ENCODE measurements around the gene MCF2L2. TPM values are rescaled to one million over a fixed set of nuclear protein-coding genes. Genes with fewer than 3 reads are reported as not detected.
A peak's percentile ranks its signal among the peaks of the same experiment; 100 is the strongest.
"Not testable (repeated sequence)": the region's sequence is repeated elsewhere in the genome, so short reads cannot be mapped to it uniquely, and the experiment has no call there.

Gene MCF2L2
- total and polyA plus RNA-seq, 2 experiments from 2014 or later: 4.4 to 12.9 TPM

DNA sequence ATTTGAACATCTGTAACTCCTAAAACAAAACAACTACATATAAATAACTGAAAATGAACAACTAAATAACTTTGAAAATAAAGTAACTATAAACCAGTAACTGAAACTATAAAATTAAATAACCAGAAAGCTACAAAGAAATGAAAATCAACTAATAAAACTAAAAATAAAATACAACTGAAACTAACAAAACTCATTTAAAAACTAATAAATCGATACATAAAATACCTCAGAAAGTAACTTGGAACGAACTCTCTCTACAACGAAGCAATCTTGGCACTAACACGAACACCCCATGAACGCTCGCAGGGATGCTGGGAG, 249.9 kb downstream of the MCF2L2 start:
- Histone ChIP-seq H3K27ac (no peak overlapping the region), H3K36me3 (no peaks in the 10 kb centered on the region), H3K27me3 (peaks cover 26% of the 10 kb centered on the region), H3K4me3 (peak overlapping the region; percentile 44), H3K4me1 (ENCODE audit: low read depth) (no peaks in the 10 kb centered on the region), H3K9me3 (ENCODE audit: low read depth) (no peaks in the 10 kb centered on the region)
- no peak for DNase-seq (ENCODE audit: low read depth in 1 of 2, low spot score in 1 of 2)
- TF ChIP-seq, protein P1, sequence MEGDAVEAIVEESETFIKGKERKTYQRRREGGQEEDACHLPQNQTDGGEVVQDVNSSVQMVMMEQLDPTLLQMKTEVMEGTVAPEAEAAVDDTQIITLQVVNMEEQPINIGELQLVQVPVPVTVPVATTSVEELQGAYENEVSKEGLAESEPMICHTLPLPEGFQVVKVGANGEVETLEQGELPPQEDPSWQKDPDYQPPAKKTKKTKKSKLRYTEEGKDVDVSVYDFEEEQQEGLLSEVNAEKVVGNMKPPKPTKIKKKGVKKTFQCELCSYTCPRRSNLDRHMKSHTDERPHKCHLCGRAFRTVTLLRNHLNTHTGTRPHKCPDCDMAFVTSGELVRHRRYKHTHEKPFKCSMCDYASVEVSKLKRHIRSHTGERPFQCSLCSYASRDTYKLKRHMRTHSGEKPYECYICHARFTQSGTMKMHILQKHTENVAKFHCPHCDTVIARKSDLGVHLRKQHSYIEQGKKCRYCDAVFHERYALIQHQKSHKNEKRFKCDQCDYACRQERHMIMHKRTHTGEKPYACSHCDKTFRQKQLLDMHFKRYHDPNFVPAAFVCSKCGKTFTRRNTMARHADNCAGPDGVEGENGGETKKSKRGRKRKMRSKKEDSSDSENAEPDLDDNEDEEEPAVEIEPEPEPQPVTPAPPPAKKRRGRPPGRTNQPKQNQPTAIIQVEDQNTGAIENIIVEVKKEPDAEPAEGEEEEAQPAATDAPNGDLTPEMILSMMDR (IDR thresholded peaks at IDR 0.05; ENCODE audit: low read depth, low read length): no peak

DNA sequence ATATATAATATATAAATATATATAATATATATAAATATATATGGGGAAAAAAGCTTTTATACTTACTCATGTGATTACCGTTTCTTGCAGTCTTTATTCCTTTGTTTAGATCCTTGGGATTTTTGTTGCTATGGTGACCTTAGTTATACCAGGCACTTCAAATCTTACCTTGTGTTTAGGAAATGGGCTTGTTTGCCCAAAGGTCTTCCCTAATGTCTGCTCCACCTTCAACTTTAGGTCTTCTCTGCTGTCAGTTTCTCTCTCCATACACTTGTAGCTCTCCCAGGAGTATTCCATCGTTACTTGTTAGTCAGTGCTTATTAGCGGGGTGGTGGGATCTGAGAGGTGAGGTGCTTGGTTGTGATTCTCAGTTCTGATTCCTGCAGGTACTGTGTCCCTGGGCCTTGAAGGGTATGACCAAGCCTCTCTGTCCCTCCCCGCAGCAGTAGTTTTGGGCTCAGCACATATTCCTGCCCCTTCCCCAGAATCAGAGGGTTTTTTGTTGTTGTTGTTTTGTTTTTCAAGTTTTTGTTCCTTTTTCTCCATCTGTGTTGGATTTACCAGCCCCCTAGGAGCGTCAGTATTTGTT, 256.3 kb downstream of the MCF2L2 start:
- Histone ChIP-seq H3K4me3 (no peak overlapping the region), H3K9me3 (ENCODE audit: low read depth) (no peaks in the 10 kb centered on the region), H3K27ac (no peak overlapping the region), H3K27me3 (no peaks in the 10 kb centered on the region), H3K4me1 (ENCODE audit: low read depth) (no peaks in the 10 kb centered on the region), H3K36me3 (no peaks in the 10 kb centered on the region)
- TF ChIP-seq, protein P1 (IDR thresholded peaks at IDR 0.05; ENCODE audit: low read depth, low read length): no peak
- DNase-seq (ENCODE audit: low read depth in 1 of 2, low spot score in 1 of 2): no peak

DNA sequence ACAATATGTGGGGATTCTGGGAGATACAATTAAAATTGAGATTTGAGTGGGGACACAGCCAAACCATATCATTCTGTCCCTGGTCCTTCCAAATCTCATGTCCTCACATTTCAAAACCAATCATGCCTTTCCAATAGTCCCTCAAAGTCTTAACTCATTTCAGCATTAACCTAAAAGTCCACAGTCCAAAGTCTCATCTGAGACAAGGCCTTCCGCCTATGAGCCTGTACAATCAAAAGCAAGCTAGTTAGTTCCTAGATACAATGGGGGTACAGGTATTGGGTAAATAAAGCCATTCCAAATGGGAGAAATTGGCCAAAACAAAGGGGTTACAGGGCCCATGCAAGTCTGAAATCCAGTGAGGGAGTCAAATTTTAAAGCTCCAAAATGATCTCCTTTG, 260.4 kb downstream of the MCF2L2 start:
- H3K27ac ChIP-seq; H3K36me3 ChIP-seq; H3K27me3 ChIP-seq; H3K9me3 ChIP-seq (ENCODE audit: low read depth); H3K4me3 ChIP-seq; H3K4me1 ChIP-seq (ENCODE audit: low read depth); DNase-seq (ENCODE audit: low read depth in 1 of 2, low spot score in 1 of 2): not testable (repeated sequence)

DNA sequence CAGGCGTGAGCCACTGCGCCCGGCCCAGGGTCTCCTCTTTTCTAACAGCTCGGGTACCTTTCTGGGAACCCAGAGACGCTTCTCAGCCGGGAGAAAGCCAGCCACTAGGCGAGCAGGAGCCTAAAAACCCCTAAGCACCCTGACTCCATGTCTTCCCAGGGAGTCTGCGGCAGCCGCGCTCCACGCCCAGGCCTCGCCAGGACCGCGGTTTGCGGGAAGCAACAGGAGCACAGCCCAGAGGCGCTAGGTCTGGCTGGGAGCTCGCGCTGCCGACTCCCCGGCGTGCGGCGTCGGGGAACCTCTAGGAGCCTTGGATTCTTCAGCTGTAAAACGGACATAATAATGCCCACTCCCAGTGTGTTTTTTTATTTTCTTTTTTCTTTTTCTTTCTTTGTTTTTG, 264.9 kb downstream of the MCF2L2 start:
- TF ChIP-seq, protein P1 (IDR thresholded peaks at IDR 0.05; ENCODE audit: low read depth, low read length): no peak

DNA sequence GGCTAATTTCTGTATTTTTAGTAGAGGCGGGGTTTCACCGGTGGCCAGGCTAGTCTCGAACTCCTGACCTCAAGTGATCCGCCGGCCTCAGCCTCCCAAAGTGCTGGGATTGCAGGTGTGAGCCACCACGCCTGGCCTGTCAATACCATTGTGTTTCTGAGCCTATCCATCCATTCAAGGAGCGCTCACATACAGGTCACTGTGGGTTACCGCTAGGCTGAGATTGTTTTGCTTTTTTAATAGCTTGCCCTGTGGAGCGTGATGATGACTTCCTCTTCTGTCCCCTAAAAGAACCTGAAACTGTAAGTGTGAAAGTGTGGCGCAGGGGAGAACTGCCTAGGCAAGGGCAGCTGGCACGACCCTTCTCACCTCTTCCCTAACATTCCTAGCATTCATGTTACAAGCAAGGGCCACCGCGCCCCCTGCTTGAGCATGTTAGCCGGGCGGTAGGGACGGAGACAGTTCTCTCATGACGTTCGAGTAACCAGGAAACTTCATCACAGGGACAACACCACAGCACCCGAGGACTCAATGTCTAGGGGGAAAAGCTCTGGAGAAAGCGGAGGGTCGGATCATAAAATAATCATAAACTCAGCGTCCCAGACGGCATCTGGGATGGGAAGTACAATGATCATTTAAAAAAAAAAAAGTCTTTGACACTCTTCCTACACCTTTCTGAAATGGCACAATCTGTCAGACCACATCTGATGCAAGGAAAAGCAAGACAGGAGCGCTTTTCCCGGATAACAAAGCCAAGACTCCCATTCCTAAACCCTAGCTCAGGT, 266.7 kb downstream of the MCF2L2 start:
- peak overlapping the region; percentile 26 for H3K4me3 ChIP-seq
- peak; percentile 22 to 61 for DNase-seq (ENCODE audit: low read depth in 1 of 2, low spot score in 1 of 2)
- H3K27ac ChIP-seq: no peak overlapping the region
- H3K36me3 ChIP-seq: no peaks in the 10 kb centered on the region
- no peaks in the 10 kb centered on the region for H3K9me3 ChIP-seq (ENCODE audit: low read depth)
- TF ChIP-seq, protein P1 (IDR thresholded peaks at IDR 0.05; ENCODE audit: low read depth, low read length): no peak
- peaks cover 3% of the 10 kb centered on the region for H3K4me1 ChIP-seq (ENCODE audit: low read depth)
- peaks cover 31% of the 10 kb centered on the region for H3K27me3 ChIP-seq

More for the DNA sequence above, 264.9 kb downstream of the MCF2L2 start:
- Histone ChIP-seq H3K27ac (no peak overlapping the region), H3K36me3 (no peaks in the 10 kb centered on the region), H3K4me1 (ENCODE audit: low read depth) (peaks cover 3% of the 10 kb centered on the region), H3K4me3 (no peak overlapping the region), H3K9me3 (ENCODE audit: low read depth) (no peaks in the 10 kb centered on the region), H3K27me3 (peaks cover 31% of the 10 kb centered on the region)
- DNase-seq (ENCODE audit: low read depth in 1 of 2, low spot score in 1 of 2): no peak

DNA sequence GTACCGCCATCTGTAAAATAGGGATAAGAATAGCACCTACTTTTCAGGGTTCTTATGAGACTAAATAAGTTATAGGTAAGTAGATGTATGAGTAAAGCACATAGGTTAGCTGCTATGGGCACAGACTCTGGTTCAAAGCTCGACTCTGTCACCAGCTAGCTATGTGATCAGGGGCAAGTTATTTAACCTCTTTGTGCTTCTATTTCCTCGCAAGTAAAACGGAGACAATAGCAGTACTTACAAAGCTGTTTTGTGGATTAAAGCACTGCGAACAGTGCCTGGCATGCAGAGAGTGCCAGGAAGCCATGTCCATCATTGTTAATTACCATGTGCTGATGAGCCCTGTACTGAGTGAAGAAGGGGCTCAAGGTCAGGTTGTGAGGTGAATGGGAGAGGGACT, 267.8 kb downstream of the MCF2L2 start:
- H3K27me3 ChIP-seq: peaks cover 31% of the 10 kb centered on the region
- no peak overlapping the region for H3K4me3 ChIP-seq
- H3K27ac ChIP-seq: no peak overlapping the region
- H3K9me3 ChIP-seq (ENCODE audit: low read depth): no peaks in the 10 kb centered on the region
- no peaks in the 10 kb centered on the region for H3K36me3 ChIP-seq
- peaks cover 3% of the 10 kb centered on the region for H3K4me1 ChIP-seq (ENCODE audit: low read depth)
- no peak for DNase-seq (ENCODE audit: low read depth in 1 of 2, low spot score in 1 of 2)
- TF ChIP-seq, protein P1 (IDR thresholded peaks at IDR 0.05; ENCODE audit: low read depth, low read length): no peak
